H9 (cell line): ENCODE measurements around the gene DEPDC5. TPM values are rescaled to one million over a fixed set of nuclear protein-coding genes. Genes with fewer than 3 reads are reported as not detected.

Experiments used
- DNase-seq: peaks from one replicate; pipeline ENCODE4 v3.0.0-alpha.2; 2017
- H2AFZ ChIP-seq: one replicate; pipeline ENCODE4 v1.6.1; 2013; ENCODE audit warnings: mild to moderate bottlenecking, low read length, control low read depth, moderate library complexity
- H2AK5ac ChIP-seq: 2 replicates; pipeline ENCODE4 v1.6.1; 2013; ENCODE audit warnings: low read length, control low read depth, mixed read lengths; ENCODE audit not compliant: insufficient read length
- H2BK120ac ChIP-seq: one replicate; pipeline ENCODE4 v1.6.1; 2013; ENCODE audit warnings: low read depth, mild to moderate bottlenecking, low read length, control low read depth, inconsistent platforms; ENCODE audit not compliant: poor library complexity, severe bottlenecking
- H2BK12ac ChIP-seq: 2 replicates; pipeline ENCODE4 v1.6.1; 2013; ENCODE audit warnings: low read length, control low read depth, mixed read lengths, low read depth; ENCODE audit not compliant: insufficient read length
- H2BK15ac ChIP-seq: 2 replicates; pipeline ENCODE4 v1.6.1; 2013; ENCODE audit warnings: low read depth, low read length, control low read depth
- H2BK20ac ChIP-seq: one replicate; pipeline ENCODE4 v1.6.1; 2013; ENCODE audit warnings: low read depth, mild to moderate bottlenecking, low read length, control low read depth, inconsistent platforms; ENCODE audit not compliant: poor library complexity, severe bottlenecking
- H2BK5ac ChIP-seq: 2 replicates; pipeline ENCODE4 v1.6.1; 2013; ENCODE audit warnings: low read length, control low read depth, mixed read lengths; ENCODE audit not compliant: insufficient read length
- H3K14ac ChIP-seq: 2 replicates; pipeline ENCODE4 v1.6.1; 2013; ENCODE audit warnings: low read length, control low read depth; ENCODE audit not compliant: insufficient read depth
- H3K18ac ChIP-seq: 2 replicates; pipeline ENCODE4 v1.6.1; 2013; ENCODE audit warnings: low read depth, mild to moderate bottlenecking, mixed read lengths, low read length, control low read depth; ENCODE audit not compliant: insufficient read length
- H3K23ac ChIP-seq: 2 replicates; pipeline ENCODE4 v1.6.1; 2013; ENCODE audit warnings: low read length, control low read depth, mixed read lengths, low read depth; ENCODE audit not compliant: insufficient read length
- H3K23me2 ChIP-seq: 2 replicates; pipeline ENCODE4 v1.6.1; 2013; ENCODE audit warnings: low read depth, mild to moderate bottlenecking, mixed read lengths, low read length, control low read depth; ENCODE audit not compliant: insufficient read length, poor library complexity, severe bottlenecking
- H3K27ac ChIP-seq: 2 replicates; pipeline ENCODE4 v1.5.1; 2013; ENCODE audit warnings: low read length, control low read depth, mixed read lengths, low read depth; ENCODE audit not compliant: insufficient read length
- H3K27me3 ChIP-seq: 2 replicates; pipeline ENCODE4 v1.6.1; 2013; ENCODE audit warnings: low read length, control low read depth, inconsistent platforms; ENCODE audit not compliant: insufficient read depth
- H3K4ac ChIP-seq: 2 replicates; pipeline ENCODE4 v1.6.1; 2013; ENCODE audit warnings: low read depth, mild to moderate bottlenecking, control low read depth, inconsistent platforms, low read length, moderate library complexity
- H3K4me1 ChIP-seq: 2 replicates; pipeline ENCODE4 v1.6.1; 2013; ENCODE audit warnings: low read length, control low read depth, inconsistent platforms; ENCODE audit not compliant: insufficient read depth
- H3K4me2 ChIP-seq: 2 replicates; pipeline ENCODE4 v1.6.1; 2013; ENCODE audit warnings: low read length, control low read depth, mixed read lengths; ENCODE audit not compliant: insufficient read length, insufficient read depth
- H3K56ac ChIP-seq: 2 replicates; pipeline ENCODE4 v1.6.1; 2013; ENCODE audit warnings: low read depth, mild to moderate bottlenecking, mixed read lengths, low read length, control low read depth; ENCODE audit not compliant: insufficient read length
- H3K79me1 ChIP-seq: 2 replicates; pipeline ENCODE4 v1.6.1; 2013; ENCODE audit warnings: low read depth, mild to moderate bottlenecking, moderate library complexity, low read length, control low read depth, inconsistent platforms; ENCODE audit not compliant: insufficient read depth, poor library complexity, severe bottlenecking
- H3K79me2 ChIP-seq: 2 replicates; pipeline ENCODE4 v1.6.1; 2013; ENCODE audit warnings: low read length, control low read depth, inconsistent platforms; ENCODE audit not compliant: insufficient read depth
- H3K9ac ChIP-seq: 2 replicates; pipeline ENCODE4 v1.6.1; 2013; ENCODE audit warnings: low read length, control low read depth, mixed read lengths; ENCODE audit not compliant: insufficient read length; ENCODE audit errors: extremely low read depth
- H3K9me3 ChIP-seq: one replicate; pipeline ENCODE4 v1.6.1; 2013; ENCODE audit warnings: low read depth, low read length, inconsistent platforms; ENCODE audit not compliant: control insufficient read depth
- H3T11ph ChIP-seq: one replicate; pipeline ENCODE4 v1.6.1; 2013; ENCODE audit warnings: mild to moderate bottlenecking, low read length, control low read depth, inconsistent platforms
- H4K20me1 ChIP-seq: one replicate; pipeline ENCODE4 v1.6.1; 2013; ENCODE audit not compliant: control insufficient read depth, insufficient read length, insufficient read depth
- H4K5ac ChIP-seq: 2 replicates; pipeline ENCODE4 v1.6.1; 2013; ENCODE audit warnings: low read depth, mild to moderate bottlenecking, mixed read lengths, low read length, control low read depth; ENCODE audit not compliant: insufficient read length
- H4K8ac ChIP-seq: replicated peaks from 2 replicates; pipeline ENCODE4 v1.6.1; 2013; ENCODE audit warnings: low read length, control low read depth, mixed read lengths, low read depth; ENCODE audit not compliant: insufficient read length
- H4K91ac ChIP-seq: 2 replicates; pipeline ENCODE4 v1.6.1; 2013; ENCODE audit warnings: low read depth, mild to moderate bottlenecking, moderate library complexity, mixed read lengths, low read length, control low read depth; ENCODE audit not compliant: insufficient read length
- H3K27ac Mint-ChIP-seq, 3 experiments: 2 replicates in 2 of 3; 3 replicates in 1 of 3; pipeline ENCODE4 v1.8.0; 2020 to 2021; ENCODE audit warnings: mixed read lengths in 3 of 3, mild to moderate bottlenecking in 1 of 3, moderate library complexity in 1 of 3
- H3K27me3 Mint-ChIP-seq: 2 replicates; pipeline ENCODE4 v1.8.0; 2021; ENCODE audit warnings: low read depth, mild to moderate bottlenecking, moderate library complexity, mixed read lengths
- H3K36me3 Mint-ChIP-seq, 3 experiments: 2 replicates in 2 of 3; 3 replicates in 1 of 3; pipeline ENCODE4 v1.8.0; 2020 to 2021; ENCODE audit warnings: low read depth in 3 of 3, mixed read lengths in 3 of 3; ENCODE audit not compliant: insufficient read depth in 1 of 3
- H3K4me1 Mint-ChIP-seq, 2 experiments: 2 replicates each; pipeline ENCODE4 v1.8.0; 2020; ENCODE audit warnings: mixed read lengths in 2 of 2
- H3K4me3 Mint-ChIP-seq, 2 experiments: 2 replicates in 1 of 2; 3 replicates in 1 of 2; pipeline ENCODE4 v1.8.0; 2020 to 2021; ENCODE audit warnings: mild to moderate bottlenecking in 2 of 2, mixed read lengths in 2 of 2, moderate library complexity in 1 of 2
- H3K9me3 Mint-ChIP-seq, 2 experiments: 2 replicates in 1 of 2; 3 replicates in 1 of 2; pipeline ENCODE4 v1.8.0; 2020; ENCODE audit warnings: mild to moderate bottlenecking in 2 of 2, mixed read lengths in 2 of 2, moderate library complexity in 1 of 2
- WGBS: extraction: QIAGEN DNeasy Blood & Tissue Kit; methylation state at CpG from one replicate; pipeline ENCODE4 v1.1.7; 2013; ENCODE audit warnings: missing lambda C conversion rate, low lambda C conversion rate, mixed read lengths; ENCODE audit not compliant: insufficient read length; ENCODE audit errors: extremely low coverage; 5-methylcytosine and 5-hydroxymethylcytosine counted together
- total RNA-seq: library from RNA; stranded (reverse); gene quantifications from 2 replicates; pipeline ENCODE4 v1.2.1, GENCODE V29; 2021
- TF ChIP-seq, protein P1 (sequence below): fragments of 200-600 bp; sonication (generic); conservative IDR thresholded peaks from 3 replicates; pipeline ENCODE4 v1.8.0; 2021; ENCODE audit warnings: antibody characterized with exemption, mild to moderate bottlenecking

DEPDC5 gene
- total RNA-seq, 1 experiment from 2014 or later = 29.2 TPM

GRCh38 chr22:31881865-31882264, 128.0 kb downstream of the DEPDC5 start:
- H3K27me3 ChIP-seq = no peaks in the 10 kb centered on the region
- no peak overlapping the region for H3K14ac ChIP-seq
- no peak overlapping the region for H3T11ph ChIP-seq
- no peak overlapping the region for H3K4me2 ChIP-seq
- H3K4ac ChIP-seq = no peak overlapping the region
- TF ChIP-seq, protein P1, sequence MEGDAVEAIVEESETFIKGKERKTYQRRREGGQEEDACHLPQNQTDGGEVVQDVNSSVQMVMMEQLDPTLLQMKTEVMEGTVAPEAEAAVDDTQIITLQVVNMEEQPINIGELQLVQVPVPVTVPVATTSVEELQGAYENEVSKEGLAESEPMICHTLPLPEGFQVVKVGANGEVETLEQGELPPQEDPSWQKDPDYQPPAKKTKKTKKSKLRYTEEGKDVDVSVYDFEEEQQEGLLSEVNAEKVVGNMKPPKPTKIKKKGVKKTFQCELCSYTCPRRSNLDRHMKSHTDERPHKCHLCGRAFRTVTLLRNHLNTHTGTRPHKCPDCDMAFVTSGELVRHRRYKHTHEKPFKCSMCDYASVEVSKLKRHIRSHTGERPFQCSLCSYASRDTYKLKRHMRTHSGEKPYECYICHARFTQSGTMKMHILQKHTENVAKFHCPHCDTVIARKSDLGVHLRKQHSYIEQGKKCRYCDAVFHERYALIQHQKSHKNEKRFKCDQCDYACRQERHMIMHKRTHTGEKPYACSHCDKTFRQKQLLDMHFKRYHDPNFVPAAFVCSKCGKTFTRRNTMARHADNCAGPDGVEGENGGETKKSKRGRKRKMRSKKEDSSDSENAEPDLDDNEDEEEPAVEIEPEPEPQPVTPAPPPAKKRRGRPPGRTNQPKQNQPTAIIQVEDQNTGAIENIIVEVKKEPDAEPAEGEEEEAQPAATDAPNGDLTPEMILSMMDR = no peak
- no peak overlapping the region for H3K9ac ChIP-seq
- H2AFZ ChIP-seq = no peak overlapping the region
- no peak overlapping the region for H2BK15ac ChIP-seq
- H3K9me3 ChIP-seq = no peaks in the 10 kb centered on the region
- peaks cover 0 to 15% (median 0%) of the 10 kb centered on the region in 3 experiments; a peak in 3 of 7 replicates for H3K36me3 Mint-ChIP-seq
- no peak for DNase-seq
- no peak overlapping the region for H3K4me3 Mint-ChIP-seq
- no peak overlapping the region for H4K5ac ChIP-seq
- H4K20me1 ChIP-seq = no peaks in the 10 kb centered on the region
- H3K27ac ChIP-seq = no peak overlapping the region
- H3K79me2 ChIP-seq = no peaks in the 10 kb centered on the region
- H2BK20ac ChIP-seq = no peak overlapping the region
- no peaks in the 10 kb centered on the region for H3K9me3 Mint-ChIP-seq
- H3K27ac Mint-ChIP-seq = no peak overlapping the region
- H4K91ac ChIP-seq = no peak overlapping the region
- no peaks in the 10 kb centered on the region for H3K79me1 ChIP-seq
- no CpG with 5 or more reads among the region's 3 CpGs for WGBS
- H4K8ac ChIP-seq = no peak overlapping the region
- no peaks in the 10 kb centered on the region for H3K4me1 Mint-ChIP-seq
- no peak overlapping the region for H2BK120ac ChIP-seq
- no peaks in the 10 kb centered on the region for H3K23me2 ChIP-seq
- no peak overlapping the region for H2BK5ac ChIP-seq
- no peaks in the 10 kb centered on the region for H3K4me1 ChIP-seq
- H3K27me3 Mint-ChIP-seq = no peaks in the 10 kb centered on the region
- H2AK5ac ChIP-seq = no peak overlapping the region
- no peak overlapping the region for H2BK12ac ChIP-seq
- no peak overlapping the region for H3K23ac ChIP-seq
- H3K56ac ChIP-seq = no peak overlapping the region
- H3K18ac ChIP-seq = no peak overlapping the region
